HEK293T (cell line): Measurements from ENCODE around the gene CLTA.

Experiments used
- CTCF ChIA-PET: fragments of 350-600 bp; formaldehyde crosslinking; extraction: SDS; loops from one replicate; lab custom pipeline; 2021; ENCODE audit warnings: antibody characterized with exemption, inconsistent platforms; lab: Yijun Ruan, JAX
- POLR2A ChIA-PET: fragments of 350-600 bp; formaldehyde crosslinking; extraction: SDS; loops from one replicate; lab custom pipeline; 2020; ENCODE audit warnings: antibody characterized with exemption, inconsistent platforms; lab: Yijun Ruan, JAX
- DNase-seq: peaks from one replicate; pipeline ENCODE4 v3.0.0; 2012; ENCODE audit warnings: mixed read lengths; ENCODE audit errors: extremely low spot score
- ARNT ChIP-seq: fragments of 450-650 bp; IDR thresholded peaks from 2 replicates; pipeline ENCODE4 v1.6.1; 2017; ENCODE audit warnings: mild to moderate bottlenecking
- BHLHE40 ChIP-seq: fragments of 450-650 bp; IDR thresholded peaks from 2 replicates; pipeline ENCODE4 v1.6.1; 2016; ENCODE audit warnings: mild to moderate bottlenecking, moderate library complexity, borderline replicate concordance
- CTBP1 ChIP-seq: fragments of 450-650 bp; IDR thresholded peaks from 2 replicates; pipeline ENCODE4 v1.6.1; 2016; ENCODE audit warnings: borderline replicate concordance
- ELF4 ChIP-seq: fragments of 450-650 bp; IDR thresholded peaks from 2 replicates; pipeline ENCODE4 v1.6.1; 2017; ENCODE audit warnings: antibody characterized with exemption
- FOXA1 ChIP-seq: fragments of 450-650 bp; IDR thresholded peaks from 2 replicates; pipeline ENCODE4 v1.6.1; 2016; ENCODE audit warnings: mild to moderate bottlenecking
- FOXK2 ChIP-seq: fragments of 450-650 bp; IDR thresholded peaks from 2 replicates; pipeline ENCODE4 v1.6.1; 2016; ENCODE audit warnings: mild to moderate bottlenecking
- FOXM1 ChIP-seq: fragments of 450-650 bp; IDR thresholded peaks from 2 replicates; pipeline ENCODE4 v1.6.1; 2017; ENCODE audit warnings: mild to moderate bottlenecking, borderline replicate concordance
- HDGF ChIP-seq: fragments of 450-650 bp; IDR thresholded peaks from 2 replicates; pipeline ENCODE4 v1.6.1; 2017; ENCODE audit warnings: antibody characterized with exemption, borderline replicate concordance
- L3MBTL2 ChIP-seq: fragments of 450-650 bp; conservative IDR thresholded peaks from 2 replicates; pipeline ENCODE4 v1.6.1; 2016; ENCODE audit warnings: mild to moderate bottlenecking
- LEF1 ChIP-seq: fragments of 450-650 bp; IDR thresholded peaks from 2 replicates; pipeline ENCODE4 v1.6.1; 2017; ENCODE audit warnings: mild to moderate bottlenecking, borderline replicate concordance
- NFRKB ChIP-seq: fragments of 450-650 bp; IDR thresholded peaks from 2 replicates; pipeline ENCODE4 v1.6.1; 2016; ENCODE audit warnings: mild to moderate bottlenecking, moderate library complexity
- PKNOX1 ChIP-seq: fragments of 450-650 bp; IDR thresholded peaks from 2 replicates; pipeline ENCODE4 v1.6.1; 2016
- SP1 ChIP-seq: fragments of 450-650 bp; IDR thresholded peaks from 2 replicates; pipeline ENCODE4 v1.6.1; 2017
- SUZ12 ChIP-seq: fragments of 450-650 bp; IDR thresholded peaks from 2 replicates; pipeline ENCODE4 v1.6.1; 2016; ENCODE audit warnings: mild to moderate bottlenecking
- TARDBP ChIP-seq: fragments of 450-650 bp; IDR thresholded peaks from 2 replicates; pipeline ENCODE4 v1.6.1; 2016
- ZNF384 ChIP-seq: fragments of 450-650 bp; IDR thresholded peaks from 2 replicates; pipeline ENCODE4 v1.6.1; 2016

Gene CLTA

GRCh38 chr9:36162211-36162738 is 28.4 kb upstream of the CLTA start:
- TF ChIP-seq FOXK2: no peak
- no peak for TF ChIP-seq ZNF384
- TF ChIP-seq HDGF: no peak
- TF ChIP-seq PKNOX1: no peak
- TF ChIP-seq BHLHE40: no peak
- TF ChIP-seq FOXM1: no peak
- no peak for TF ChIP-seq ARNT
- no peak for TF ChIP-seq SUZ12
- no peak for TF ChIP-seq NFRKB
- no peak for TF ChIP-seq LEF1
- no peak for TF ChIP-seq FOXA1
- no peak for TF ChIP-seq TARDBP
- no peak for TF ChIP-seq ELF4
- TF ChIP-seq SP1: no peak
- TF ChIP-seq L3MBTL2: no peak
- TF ChIP-seq CTBP1: no peak
- ChIA-PET CTCF (no interaction called here), POLR2A (interaction anchor here (0.9 kb wide), 1 partner anchor 29 kb away, joined by 3 read pairs; no protein-coding TSS in a partner anchor)
- no peak for DNase-seq

- TF ChIP-seq HDGF: no peak
- TF ChIP-seq FOXM1: no peak
- TF ChIP-seq SP1: no peak
- no peak for TF ChIP-seq FOXK2
- TF ChIP-seq LEF1: no peak
- TF ChIP-seq SUZ12: no peak
- no peak for TF ChIP-seq BHLHE40
- TF ChIP-seq L3MBTL2: no peak
- ChIA-PET CTCF (interaction anchor here (2.2 kb wide), 1 partner anchor 60 kb away, joined by 11 read pairs; no protein-coding TSS in a partner anchor), POLR2A (interaction anchor here (0.9 to 1.4 kb wide), 4 partner anchors 16 to 217 kb away, joined by 3 to 6 read pairs (median 3); partner anchors contain the start of gene GLIPR2)
- no peak for DNase-seq
Observed at GRCh38 chr9:36163049-36163785, 27.5 kb upstream of the CLTA start.

GRCh38 chr9:36163786-36164170 is 26.9 kb upstream of the CLTA start:
- no peak for DNase-seq
- TF ChIP-seq NFRKB: no peak
- ChIA-PET CTCF (interaction anchor here (2.2 kb wide), 1 partner anchor 61 kb away, joined by 11 read pairs; no protein-coding TSS in a partner anchor), POLR2A (interaction anchor here (1.1 to 1.4 kb wide), 3 partner anchors 16 to 218 kb away, joined by 3 to 6 read pairs (median 3); partner anchors contain the start of gene GLIPR2)

GRCh38 chr9:36164372-36164771 is 26.3 kb upstream of the CLTA start:
- no peak for TF ChIP-seq SP1
- TF ChIP-seq NFRKB: no peak
- no peak for TF ChIP-seq HDGF
- TF ChIP-seq LEF1: no peak
- TF ChIP-seq FOXK2: no peak
- no peak for TF ChIP-seq TARDBP
- no peak for TF ChIP-seq ZNF384
- no peak for TF ChIP-seq FOXM1
- TF ChIP-seq PKNOX1: no peak
- no peak for TF ChIP-seq L3MBTL2
- no peak for TF ChIP-seq ARNT
- TF ChIP-seq BHLHE40: no peak
- no peak for TF ChIP-seq FOXA1
- no peak for TF ChIP-seq ELF4
- TF ChIP-seq CTBP1: no peak
- no peak for TF ChIP-seq SUZ12
- ChIA-PET CTCF (interaction anchor here (2.2 kb wide), 1 partner anchor 61 kb away, joined by 11 read pairs; no protein-coding TSS in a partner anchor), POLR2A (interaction anchor here (0.9 kb wide), 1 partner anchor 26 kb away, joined by 3 read pairs; the partner anchor contains the start of gene CLTA)
- DNase-seq: no peak

GRCh38 chr9:36164989-36165388 is 25.7 kb upstream of the CLTA start:
- ChIA-PET CTCF (interaction anchor here (2.2 kb wide), 1 partner anchor 62 kb away, joined by 11 read pairs; no protein-coding TSS in a partner anchor), POLR2A (interaction anchor here (0.9 kb wide), 1 partner anchor 26 kb away, joined by 3 read pairs; the partner anchor contains the start of gene CLTA)
- no peak for DNase-seq
- TF ChIP-seq CTBP1: no peak
- TF ChIP-seq HDGF: no peak
- no peak for TF ChIP-seq FOXK2
- no peak for TF ChIP-seq SP1
- no peak for TF ChIP-seq LEF1
- no peak for TF ChIP-seq NFRKB
- no peak for TF ChIP-seq ELF4
- TF ChIP-seq BHLHE40: no peak
- no peak for TF ChIP-seq TARDBP
- no peak for TF ChIP-seq SUZ12
- no peak for TF ChIP-seq PKNOX1
- TF ChIP-seq FOXA1: no peak
- no peak for TF ChIP-seq ZNF384

GRCh38 chr9:36165826-36166167 is 24.9 kb upstream of the CLTA start:
- POLR2A ChIA-PET: no interaction called here
- no peak for DNase-seq
- TF ChIP-seq SUZ12: no peak
- no peak for TF ChIP-seq ARNT
- no peak for TF ChIP-seq BHLHE40
- no peak for TF ChIP-seq FOXA1
- no peak for TF ChIP-seq CTBP1
- TF ChIP-seq FOXM1: no peak
- no peak for TF ChIP-seq HDGF
- no peak for TF ChIP-seq L3MBTL2
- TF ChIP-seq NFRKB: no peak
- TF ChIP-seq ZNF384: no peak
- no peak for TF ChIP-seq FOXK2
- TF ChIP-seq ELF4: no peak
- no peak for TF ChIP-seq SP1
- TF ChIP-seq LEF1: no peak
- TF ChIP-seq TARDBP: no peak
- TF ChIP-seq PKNOX1: no peak
- CTCF ChIA-PET: interaction anchor here (1.2 to 1.5 kb wide), 2 partner anchors 61 to 63 kb away, joined by 7 to 9 read pairs; no protein-coding TSS in a partner anchor
